Fibroblast of lung (primary cell): ENCODE measurements around the gene LARP1. TPM values are rescaled to one million over a fixed set of nuclear protein-coding genes. Genes with fewer than 3 reads are reported as not detected.
"Not testable (repeated sequence)": the region's sequence is repeated elsewhere in the genome, so short reads cannot be mapped to it uniquely, and the experiment has no call there.

Experiments
- DNase-seq, 2 donors: peaks; one replicate each; pipeline versions ENCODE4 v3.0.0 to v3.0.0-alpha.2; 2010; ENCODE audit warnings: low read depth in 2 of 2
- H2AFZ ChIP-seq: 2 replicates; pipeline ENCODE4 v1.5.1; 2012; ENCODE audit warnings: low read length, control low read depth, inconsistent platforms
- H3K27ac ChIP-seq: 2 replicates; pipeline ENCODE4 v1.5.1; 2011; ENCODE audit warnings: low read length, control low read depth; ENCODE audit not compliant: insufficient read depth
- H3K27me3 ChIP-seq: 2 replicates; pipeline ENCODE4 v1.5.1; 2011; ENCODE audit warnings: mild to moderate bottlenecking, low read length; ENCODE audit not compliant: control insufficient read depth, insufficient read depth
- H3K36me3 ChIP-seq: 2 replicates; pipeline ENCODE4 v1.5.1; 2011; ENCODE audit warnings: low read length; ENCODE audit not compliant: control insufficient read depth, insufficient read depth
- H3K4me1 ChIP-seq: 2 replicates; pipeline ENCODE4 v1.5.1; 2011; ENCODE audit warnings: low read length; ENCODE audit not compliant: control insufficient read depth, insufficient read depth; ENCODE audit errors: extremely low read depth
- H3K4me2 ChIP-seq: 2 replicates; pipeline ENCODE4 v1.5.1; 2011; ENCODE audit warnings: low read length, control low read depth; ENCODE audit not compliant: insufficient read depth; ENCODE audit errors: extremely low read depth
- H3K4me3 ChIP-seq, 4 experiments: fragments of 200-600 bp in 1 of 4; sonication (generic) in 1 of 4; replicated peaks in 1 of 4; 2 replicates each; pipeline ENCODE4 v1.5.1; 2011 to 2016; ENCODE audit warnings: low read length in 4 of 4, low read depth in 3 of 4, mild to moderate bottlenecking in 3 of 4, control low read depth in 2 of 4, inconsistent platforms in 1 of 4, mixed read lengths in 1 of 4; ENCODE audit not compliant: insufficient read depth in 1 of 4; ENCODE audit errors: control extremely low read depth in 1 of 4
- H3K79me2 ChIP-seq: 2 replicates; pipeline ENCODE4 v1.5.1; 2012; ENCODE audit warnings: mild to moderate bottlenecking, low read length, inconsistent platforms; ENCODE audit not compliant: control insufficient read depth, insufficient read depth
- H3K9ac ChIP-seq: 2 replicates; pipeline ENCODE4 v1.5.1; 2011; ENCODE audit warnings: mild to moderate bottlenecking, low read length, control low read depth; ENCODE audit not compliant: insufficient read depth
- H3K9me3 ChIP-seq: 2 replicates; pipeline ENCODE4 v1.5.1; 2012; ENCODE audit warnings: low read depth, low read length; ENCODE audit not compliant: control insufficient read depth, insufficient read depth
- H4K20me1 ChIP-seq: 2 replicates; pipeline ENCODE4 v1.5.1; 2011; ENCODE audit warnings: low read length; ENCODE audit not compliant: control insufficient read depth, insufficient read depth; ENCODE audit errors: extremely low read depth
- EZH2 ChIP-seq: IDR thresholded peaks from 2 replicates; pipeline ENCODE4 v1.5.1; 2012; ENCODE audit warnings: low read length, control low read depth, mild to moderate bottlenecking; ENCODE audit errors: missing control alignments
- polyA plus RNA-seq, 2 donors: library from polyadenylated mRNA; depleted of rRNA in 1 of 2; stranded (reverse) in 1 of 2; unstranded in 1 of 2; fragments of >200 nt; gene quantifications; 2 replicates each; pipeline ENCODE4 v1.2.1, GENCODE V29; 2011 to 2012; ENCODE audit warnings: missing spikeins in 1 of 2
- total RNA-seq: library from RNA; depleted of rRNA; stranded (reverse); fragments of >200 nt; gene quantifications from 2 replicates; pipeline ENCODE4 v1.2.1, GENCODE V29; 2014
- TF ChIP-seq, protein P1 (sequence below), 2 donors: IDR thresholded peaks in 1 of 2; conservative IDR thresholded peaks in 1 of 2; 1 replicate in 1 of 2; 2 replicates in 1 of 2; pipeline ENCODE4 v1.5.1; 2011 to 2012; ENCODE audit warnings: low read length in 2 of 2, control low read depth in 1 of 2, inconsistent platforms in 1 of 2, low read depth in 1 of 2, mild to moderate bottlenecking in 1 of 2

The LARP1 gene
- total and polyA plus RNA-seq, 2 donors (not counting 1 experiment from before 2014, with no cell fraction given), result 51.0 to 81.3 TPM

DNA sequence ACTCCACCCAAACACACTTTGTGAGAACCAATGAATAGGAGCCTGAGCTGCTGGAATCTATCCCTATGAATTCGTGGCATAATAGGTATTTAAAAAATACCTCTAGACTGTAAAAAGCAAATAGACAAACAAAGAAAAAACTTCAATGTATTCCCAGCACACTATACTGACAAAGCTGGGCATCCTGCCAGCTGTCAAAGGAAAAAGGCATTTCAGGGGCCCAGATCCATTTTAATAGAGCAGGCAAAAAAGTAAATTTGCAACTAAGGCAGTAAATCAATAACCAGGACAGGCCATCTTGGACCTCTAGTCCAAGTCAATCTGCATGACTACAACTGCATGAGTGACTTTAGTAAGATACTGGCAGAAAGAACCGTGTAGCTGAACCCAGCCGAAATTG, 25.6 kb upstream of the LARP1 start:
- DNase-seq, result peak in 1 of 2 donors; percentile 8

DNA sequence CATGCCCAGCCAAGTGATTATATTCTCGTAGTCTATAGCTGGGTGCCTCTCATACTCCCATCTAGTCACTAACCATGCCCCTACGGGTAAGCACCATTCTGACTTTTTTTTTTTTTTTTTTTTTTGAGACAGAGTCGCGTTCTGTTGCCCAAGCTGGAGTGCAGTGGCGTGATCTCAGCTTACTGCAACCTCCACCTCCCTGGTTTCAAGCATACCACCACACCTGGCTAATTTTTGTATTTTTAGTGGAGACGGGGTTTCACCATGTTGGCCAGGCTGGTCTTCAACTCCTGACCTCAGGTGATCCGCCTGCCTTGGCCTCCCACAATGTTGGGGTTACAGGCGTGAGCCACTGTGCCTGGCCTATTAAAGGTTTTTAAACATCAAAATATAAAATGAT, 24.4 kb upstream of the LARP1 start:
- H2AFZ ChIP-seq, H3K27ac ChIP-seq, H3K36me3 ChIP-seq, H3K27me3 ChIP-seq, H3K4me1 ChIP-seq, H3K9ac ChIP-seq, H3K4me3 ChIP-seq, H4K20me1 ChIP-seq, H3K79me2 ChIP-seq, H3K4me2 ChIP-seq, H3K9me3 ChIP-seq, DNase-seq: not testable (repeated sequence)

More for the DNA sequence above, 25.6 kb upstream of the LARP1 start:
- TF ChIP-seq, protein P1, sequence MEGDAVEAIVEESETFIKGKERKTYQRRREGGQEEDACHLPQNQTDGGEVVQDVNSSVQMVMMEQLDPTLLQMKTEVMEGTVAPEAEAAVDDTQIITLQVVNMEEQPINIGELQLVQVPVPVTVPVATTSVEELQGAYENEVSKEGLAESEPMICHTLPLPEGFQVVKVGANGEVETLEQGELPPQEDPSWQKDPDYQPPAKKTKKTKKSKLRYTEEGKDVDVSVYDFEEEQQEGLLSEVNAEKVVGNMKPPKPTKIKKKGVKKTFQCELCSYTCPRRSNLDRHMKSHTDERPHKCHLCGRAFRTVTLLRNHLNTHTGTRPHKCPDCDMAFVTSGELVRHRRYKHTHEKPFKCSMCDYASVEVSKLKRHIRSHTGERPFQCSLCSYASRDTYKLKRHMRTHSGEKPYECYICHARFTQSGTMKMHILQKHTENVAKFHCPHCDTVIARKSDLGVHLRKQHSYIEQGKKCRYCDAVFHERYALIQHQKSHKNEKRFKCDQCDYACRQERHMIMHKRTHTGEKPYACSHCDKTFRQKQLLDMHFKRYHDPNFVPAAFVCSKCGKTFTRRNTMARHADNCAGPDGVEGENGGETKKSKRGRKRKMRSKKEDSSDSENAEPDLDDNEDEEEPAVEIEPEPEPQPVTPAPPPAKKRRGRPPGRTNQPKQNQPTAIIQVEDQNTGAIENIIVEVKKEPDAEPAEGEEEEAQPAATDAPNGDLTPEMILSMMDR (conservative IDR thresholded peaks at IDR 0.05 in 1 of 2, IDR thresholded peaks at IDR 0.05 in 1 of 2; ENCODE audit: low read depth in 1 of 2, low read length in 2 of 2), result no peak
- no peak for TF ChIP-seq EZH2
- no peak overlapping the region for H3K4me2 ChIP-seq
- H3K9ac ChIP-seq, result no peak overlapping the region
- no peak overlapping the region for H3K27ac ChIP-seq
- H3K4me1 ChIP-seq, result no peaks in the 10 kb centered on the region
- H2AFZ ChIP-seq, result no peak overlapping the region
- no peak overlapping the region for H3K4me3 ChIP-seq
- H3K9me3 ChIP-seq, result no peaks in the 10 kb centered on the region
- no peaks in the 10 kb centered on the region for H3K36me3 ChIP-seq
- H3K27me3 ChIP-seq, result no peaks in the 10 kb centered on the region
- H4K20me1 ChIP-seq, result no peaks in the 10 kb centered on the region
- H3K79me2 ChIP-seq, result no peaks in the 10 kb centered on the region

DNA sequence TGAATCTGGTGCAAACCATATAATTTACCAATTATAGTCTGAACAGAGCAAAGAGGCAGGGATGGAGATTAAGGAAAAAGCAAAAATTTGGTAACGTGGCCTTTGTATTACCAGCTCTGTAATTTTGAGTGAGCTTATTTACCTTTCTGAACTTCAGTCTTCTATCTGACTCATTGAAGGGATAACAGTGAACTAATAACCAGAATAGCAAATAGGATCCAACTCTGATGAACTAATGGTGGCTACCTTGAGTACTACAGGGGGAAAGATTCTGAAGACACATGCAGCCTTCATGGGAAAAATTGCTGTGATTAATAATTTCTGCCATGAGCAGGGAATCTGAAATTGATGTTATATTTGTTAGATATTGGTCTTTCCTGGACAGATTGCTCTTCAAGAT, 23.0 kb upstream of the LARP1 start:
- DNase-seq, result no peak

More for the DNA sequence above, 23.0 kb upstream of the LARP1 start:
- TF ChIP-seq, protein P1 (conservative IDR thresholded peaks at IDR 0.05 in 1 of 2, IDR thresholded peaks at IDR 0.05 in 1 of 2; ENCODE audit: low read depth in 1 of 2, low read length in 2 of 2), result no peak
- TF ChIP-seq EZH2, result no peak
- Histone ChIP-seq H2AFZ (no peak overlapping the region), H3K79me2 (no peaks in the 10 kb centered on the region), H4K20me1 (no peaks in the 10 kb centered on the region), H3K27ac (no peak overlapping the region), H3K4me2 (no peak overlapping the region), H3K27me3 (no peaks in the 10 kb centered on the region), H3K4me1 (no peaks in the 10 kb centered on the region), H3K36me3 (no peaks in the 10 kb centered on the region), H3K4me3 (no peak overlapping the region), H3K9ac (no peak overlapping the region), H3K9me3 (no peaks in the 10 kb centered on the region)
